Right lobe of liver (tissue), 6 donors: ENCODE measurements around the gene DCTN5. TPM values are rescaled to one million over a fixed set of nuclear protein-coding genes. Genes with fewer than 3 reads are reported as not detected.

ENCODE experiments used
- ATAC-seq, 4 donors: fragments of 200-7000 bp; cut with Tn5 transposase; one replicate each; pipeline ENCODE4 v1.9.1; 2020; ENCODE audit warnings: mild to moderate bottlenecking in 4 of 4, moderate library complexity in 4 of 4
- DNase-seq, 3 donors: peaks; one replicate each; pipeline ENCODE4 v3.0.0-alpha.2; 2020
- H3K27ac ChIP-seq, 3 donors: fragments of 200-600 bp; one replicate each; pipeline ENCODE4 v1.8.0; 2022
- H3K27me3 ChIP-seq, 2 donors: fragments of 200-600 bp; one replicate each; pipeline ENCODE4 v1.8.0; 2022
- H3K36me3 ChIP-seq, 4 donors: fragments of 200-600 bp; sonication (generic) in 1 of 4; one replicate each; pipeline versions ENCODE4 v1.5.1 to v1.8.0; 2017 to 2022; ENCODE audit warnings: control low read depth in 1 of 4
- H3K4me1 ChIP-seq, 4 donors: fragments of 200-600 bp; sonication (generic) in 1 of 4; one replicate each; pipeline versions ENCODE4 v1.5.1 to v1.8.0; 2017 to 2022; ENCODE audit warnings: control low read depth in 1 of 4
- H3K4me3 ChIP-seq, 3 donors: fragments of 200-600 bp; one replicate each; pipeline ENCODE4 v1.8.0; 2022
- H3K9me3 ChIP-seq, 4 donors: fragments of 200-600 bp; sonication (generic) in 1 of 4; one replicate each; pipeline versions ENCODE4 v1.5.1 to v1.8.0; 2017 to 2022; ENCODE audit warnings: control low read depth in 1 of 4
- CTCF ChIP-seq, 4 donors: fragments of 200-600 bp in 3 of 4; fragments of 450-650 bp in 1 of 4; IDR thresholded peaks; one replicate each; pipeline versions ENCODE4 v1.5.1 to v1.8.0; 2016 to 2022; ENCODE audit warnings: antibody characterized with exemption in 4 of 4, mild to moderate bottlenecking in 2 of 4
- POLR2A ChIP-seq: fragments of 450-650 bp; IDR thresholded peaks from one replicate; pipeline ENCODE4 v1.6.1; 2017; ENCODE audit warnings: antibody characterized with exemption, mild to moderate bottlenecking
- WGBS: methylation state at CpG from one replicate; pipeline ENCODE4 v1.1.6; 2018; ENCODE audit warnings: low coverage, low lambda C conversion rate; ENCODE audit not compliant: insufficient coverage; ENCODE audit errors: missing lambda C conversion rate; 5-methylcytosine and 5-hydroxymethylcytosine counted together
- intact Hi-C, 2 donors: fragments of 100-400 bp; cut with DNase I; formaldehyde crosslinking; loops; one replicate each; pipeline versions ENCODE4 v1.11.2 to v1.14.1; 2022
- total RNA-seq, 6 experiments: library from RNA; depleted of rRNA in 2 of 6; stranded (reverse); fragments of >200 nt in 2 of 6; fragmentation: NEBNext Ultra II Directional in 3 of 6; extraction: Animal tissue kit (Norgen Biotek cat#: 25700) in 3 of 6; gene quantifications; one replicate each; pipeline versions ENCODE4 v1.1.0 to v1.2.4, GENCODE V29; 2016 to 2023
- donor health status: DM: no; HTN: yes; CAD: no.
- donor health status: DM: no; HTN: no; CAD: no.
- donor health status: DM: no; HTN: no; CAD: no.
- donor health status: DM: no; HTN: yes; CAD: no.
- donor health status: DM: no; HTN: yes; CAD: no.

DCTN5 gene
- total RNA-seq, 6 experiments from 2014 or later = 10.0 to 18.9 (median 18.3) TPM

GRCh38 chr16:23687034-23687808 lies 46.0 kb downstream of the DCTN5 start:
- no peak overlapping the region for H3K4me3 ChIP-seq
- H3K9me3 ChIP-seq = no peaks in the 10 kb centered on the region
- 100% methylated on average over 3 of the region's 16 CpGs for WGBS
- no peaks in the 10 kb centered on the region for H3K27me3 ChIP-seq
- ATAC-seq (no peak), DNase-seq (no peak)
- H3K4me1 ChIP-seq = no peaks in the 10 kb centered on the region
- H3K36me3 ChIP-seq = peaks cover 0 to 36% (median 3%) of the 10 kb centered on the region in 4 donors
- TF ChIP-seq CTCF (IDR thresholded peaks at IDR 0.05) (no peak), POLR2A (no peak)
- intact Hi-C loops = no loop called here
- no peak overlapping the region for H3K27ac ChIP-seq

- TF ChIP-seq POLR2A (no peak), CTCF (IDR thresholded peaks at IDR 0.05) (no peak)
- Histone ChIP-seq H3K4me1 (no peaks in the 10 kb centered on the region), H3K36me3 (peaks cover 0 to 29% (median 3%) of the 10 kb centered on the region in 4 donors), H3K27ac (no peak overlapping the region), H3K27me3 (no peaks in the 10 kb centered on the region), H3K9me3 (no peaks in the 10 kb centered on the region), H3K4me3 (no peak overlapping the region)
- ATAC-seq (no peak), DNase-seq (no peak)
- intact Hi-C loops = no loop called here
- WGBS = 99% methylated on average over 26 of the region's 36 CpGs
Measured at GRCh38 chr16:23689442-23690187, 48.3 kb downstream of the DCTN5 start.

- 93% methylated on average over 5 of the region's 25 CpGs for WGBS
- Histone ChIP-seq H3K9me3 (no peaks in the 10 kb centered on the region), H3K27ac (no peak overlapping the region), H3K4me1 (no peaks in the 10 kb centered on the region), H3K27me3 (no peaks in the 10 kb centered on the region), H3K36me3 (peaks cover 0 to 29% (median 3%) of the 10 kb centered on the region in 4 donors), H3K4me3 (no peak overlapping the region)
- intact Hi-C loops = no loop called here
- TF ChIP-seq POLR2A = no peak
- TF ChIP-seq CTCF (IDR thresholded peaks at IDR 0.05) = no peak
- ATAC-seq (no peak), DNase-seq (no peak)
Measured at GRCh38 chr16:23690771-23691482, 49.7 kb downstream of the DCTN5 start.

- no peak for TF ChIP-seq CTCF (IDR thresholded peaks at IDR 0.05)
- TF ChIP-seq POLR2A = no peak
- ATAC-seq (peak in 1 of 4 donors; percentile 20), DNase-seq (no peak)
- WGBS = 79% methylated on average over 4 of the region's 10 CpGs
- Histone ChIP-seq H3K4me3 (no peak overlapping the region), H3K9me3 (no peaks in the 10 kb centered on the region), H3K36me3 (peaks cover 0 to 29% (median 3%) of the 10 kb centered on the region in 4 donors), H3K27ac (no peak overlapping the region), H3K4me1 (no peaks in the 10 kb centered on the region), H3K27me3 (no peaks in the 10 kb centered on the region)
- intact Hi-C loops = no loop called here
Measured at GRCh38 chr16:23691483-23692189, 50.4 kb downstream of the DCTN5 start.
